COLO829 (cell line): Measurements from ENCODE around the gene DIS3L2.
"Not testable (repeated sequence)": the region's sequence is repeated elsewhere in the genome, so short reads cannot be mapped to it uniquely, and the experiment has no call there.

Source experiments
- DNase-seq: peaks from one replicate; pipeline ENCODE4 v3.0.0; 2012; ENCODE audit warnings: low spot score

DIS3L2 gene

GRCh38 chr2:232300894-232301387 is 339.4 kb downstream of the DIS3L2 start:
- DNase-seq, result no peak

GRCh38 chr2:232304236-232304635 is 342.7 kb downstream of the DIS3L2 start:
- DNase-seq, result no peak

DNA sequence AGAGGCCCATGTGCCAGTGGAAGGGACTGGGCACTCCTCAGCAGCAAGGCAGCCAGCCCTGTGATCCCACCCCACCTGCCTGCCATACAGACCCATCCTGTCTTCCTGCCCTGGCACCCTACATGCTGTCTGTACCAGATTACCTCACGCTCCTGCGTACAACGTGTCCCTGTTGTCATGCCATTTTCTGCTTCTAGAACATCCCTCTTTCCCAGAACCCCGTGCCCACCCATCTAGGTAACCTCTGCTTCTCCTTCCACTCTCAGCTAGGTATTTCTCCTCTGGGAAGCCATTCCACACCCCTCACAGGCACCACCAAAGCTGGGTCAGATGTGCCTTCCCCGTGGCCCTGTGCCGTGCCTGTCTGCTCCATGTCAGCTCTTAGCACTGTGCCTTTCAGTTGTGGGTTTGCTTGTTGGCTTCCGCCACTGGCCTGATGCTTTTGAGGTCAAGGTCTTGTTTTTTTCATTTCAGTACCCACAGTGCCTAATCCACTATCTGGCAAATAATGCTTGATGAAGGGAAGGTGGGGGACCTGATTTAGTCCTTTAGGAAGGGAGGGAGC is 345.3 kb downstream of the DIS3L2 start:
- DNase-seq, result no peak

- DNase-seq, result no peak
These were observed 346.3 kb downstream of the DIS3L2 start for GRCh38 chr2:232307854-232308253.

DNA sequence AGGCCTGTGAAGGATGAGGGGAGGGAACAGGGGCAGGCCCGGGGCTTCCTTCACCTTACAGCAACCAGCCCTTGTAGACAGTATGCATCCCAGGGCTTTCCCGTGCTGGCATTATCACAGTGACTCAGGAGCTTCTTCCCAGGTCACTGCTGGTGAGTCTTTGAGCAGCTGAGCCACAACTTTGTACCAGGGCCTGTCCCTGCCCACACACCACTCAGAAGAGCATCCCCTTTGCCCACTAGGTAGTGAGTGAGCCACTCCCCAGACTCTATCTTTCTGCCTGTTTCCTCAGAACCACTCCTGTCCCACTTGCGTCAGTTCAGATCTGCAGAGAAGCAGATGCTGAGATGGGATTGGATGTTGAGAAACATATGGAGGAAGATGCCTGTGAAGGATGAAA is 347.5 kb downstream of the DIS3L2 start:
- DNase-seq, result no peak

DNA sequence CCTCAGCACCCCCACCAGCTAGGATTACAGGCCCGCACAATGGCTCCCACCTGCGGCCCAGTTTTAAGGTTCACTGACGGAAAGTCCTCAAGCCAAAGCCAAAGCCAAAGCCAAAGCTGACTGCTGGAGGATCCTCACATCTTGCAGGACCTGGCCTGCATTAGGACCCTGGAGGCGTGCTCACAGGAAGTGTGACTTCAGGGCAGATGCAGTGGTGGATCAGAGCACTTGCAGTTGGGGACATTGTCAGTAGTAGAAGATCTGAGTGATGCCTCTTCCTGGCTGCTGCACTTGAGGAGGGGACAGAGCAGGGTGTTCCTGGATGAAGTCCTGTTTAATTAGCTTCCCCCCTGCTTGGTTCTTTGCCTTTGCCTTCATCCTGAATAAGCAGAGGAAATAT is 348.1 kb downstream of the DIS3L2 start:
- no peak for DNase-seq

DNA sequence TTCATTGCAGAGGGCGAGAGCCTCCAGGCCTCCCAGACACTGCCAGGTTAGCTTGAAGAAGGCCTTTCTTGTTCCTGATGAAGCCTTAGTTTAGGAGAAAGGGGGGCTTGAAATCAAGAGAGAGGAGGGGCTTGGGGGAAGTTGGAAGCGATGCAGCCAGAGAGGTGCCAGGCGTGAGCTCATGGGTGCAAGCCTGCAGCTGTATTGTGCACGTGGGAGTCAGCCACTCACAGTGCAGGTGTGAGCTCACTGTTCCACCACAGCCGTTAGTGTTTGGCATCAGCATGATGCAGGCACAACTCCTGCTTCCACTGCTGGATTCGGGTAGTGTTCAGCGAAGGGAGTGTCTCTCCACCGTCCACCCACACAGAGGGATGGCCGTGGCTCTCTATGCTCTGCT is 348.6 kb downstream of the DIS3L2 start:
- no peak for DNase-seq

DNA sequence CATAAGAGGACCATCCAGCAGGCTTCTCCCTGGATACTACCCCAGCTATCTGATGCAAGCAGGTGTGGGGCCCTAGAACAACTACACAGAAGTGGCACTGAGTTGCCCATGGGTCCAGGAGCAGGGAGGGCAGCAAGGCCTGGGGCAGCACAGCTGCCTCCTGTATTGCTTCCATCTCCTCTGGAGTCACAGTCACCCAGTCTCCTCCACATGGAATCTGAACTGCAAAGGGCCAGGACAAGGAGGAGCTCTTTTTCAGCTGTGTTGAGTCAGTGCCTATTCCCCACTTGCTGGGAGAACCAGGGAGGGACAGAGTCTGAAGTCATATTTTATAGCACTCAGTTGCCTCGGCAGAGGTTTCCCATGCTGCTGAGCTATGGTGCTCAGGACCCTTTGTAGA is 349.2 kb downstream of the DIS3L2 start:
- DNase-seq, result no peak

DNA sequence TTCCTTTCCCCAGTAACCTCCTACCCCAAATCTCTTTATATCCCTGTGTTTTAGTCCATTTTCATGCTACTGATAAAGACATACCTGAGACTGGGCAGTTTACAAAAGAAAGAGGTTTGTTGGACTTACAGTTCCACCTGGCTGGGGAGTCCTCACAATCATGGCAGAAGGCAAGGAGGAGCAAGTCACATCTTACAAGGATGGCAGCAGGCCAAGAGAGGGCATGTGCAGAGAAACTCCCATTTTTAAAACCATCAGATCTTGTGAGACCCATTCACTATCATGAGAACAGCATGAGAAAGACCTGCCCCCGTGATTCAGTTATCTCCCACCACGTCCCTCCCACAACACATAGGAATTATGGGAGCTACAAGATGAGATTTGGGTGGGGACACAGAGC is 352.1 kb downstream of the DIS3L2 start:
- not testable (repeated sequence) for DNase-seq

GRCh38 chr2:232315049-232315922 is 353.8 kb downstream of the DIS3L2 start:
- no peak for DNase-seq

DNA sequence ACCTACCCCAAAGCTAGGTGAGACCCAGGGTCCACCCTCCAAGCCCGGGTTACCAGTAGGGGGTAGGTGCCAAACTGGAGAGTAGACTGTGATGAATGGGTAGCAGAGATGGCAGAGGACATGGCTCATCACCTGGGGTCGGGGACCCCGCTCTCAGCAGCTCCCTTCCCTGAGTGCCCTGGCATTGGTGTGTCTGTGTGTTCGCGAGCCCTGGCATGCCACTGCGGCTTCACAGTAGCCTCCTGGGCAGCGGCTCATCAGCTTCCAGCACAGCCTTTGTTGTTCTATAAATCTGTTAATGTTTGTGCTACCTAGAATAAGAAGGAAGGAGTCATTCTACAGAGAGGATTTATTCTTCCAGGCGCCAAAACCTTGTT is 354.4 kb downstream of the DIS3L2 start:
- DNase-seq, result no peak

DNA sequence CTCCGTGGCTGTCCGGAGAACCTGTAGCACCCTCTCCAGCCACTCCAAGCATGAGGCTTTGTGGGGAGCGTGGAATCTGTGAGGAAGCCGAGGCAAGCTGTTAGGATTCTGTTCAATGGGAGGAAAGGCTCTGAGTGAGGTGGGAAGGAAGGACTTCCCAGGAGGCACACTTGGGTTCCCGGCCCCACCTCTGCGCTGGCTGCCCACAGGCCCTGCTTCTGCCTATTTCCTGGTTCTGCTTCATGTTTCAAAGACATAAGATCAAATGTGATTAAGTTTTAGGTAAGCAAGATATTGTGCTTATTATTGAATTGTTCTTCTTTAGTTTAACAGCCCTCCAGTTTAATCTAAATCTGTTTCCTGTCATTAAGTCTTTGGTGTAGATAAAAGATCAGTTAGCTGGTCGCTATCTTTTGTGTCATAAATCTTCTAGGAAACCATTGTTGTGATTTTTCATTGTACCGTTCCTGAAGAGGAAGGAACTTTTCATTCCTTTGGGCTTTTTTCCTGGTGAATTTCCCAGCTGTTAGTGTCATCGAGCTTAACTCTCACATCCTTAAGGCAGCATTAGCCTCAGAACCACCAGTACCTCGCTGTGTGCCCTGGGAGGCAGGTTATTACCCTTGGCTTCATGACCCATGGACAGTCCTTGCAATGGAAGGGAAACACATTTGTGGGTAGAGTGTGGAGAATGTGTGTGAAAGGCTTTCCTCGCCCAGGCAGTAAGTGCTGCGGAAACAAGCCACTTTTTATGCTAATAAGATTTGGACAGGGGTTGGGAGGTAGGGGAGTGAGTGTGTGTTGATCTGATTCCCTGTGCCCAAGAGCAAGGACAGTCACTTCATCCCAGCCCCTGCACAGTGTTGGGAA is 355.2 kb downstream of the DIS3L2 start:
- DNase-seq, result no peak

DNA sequence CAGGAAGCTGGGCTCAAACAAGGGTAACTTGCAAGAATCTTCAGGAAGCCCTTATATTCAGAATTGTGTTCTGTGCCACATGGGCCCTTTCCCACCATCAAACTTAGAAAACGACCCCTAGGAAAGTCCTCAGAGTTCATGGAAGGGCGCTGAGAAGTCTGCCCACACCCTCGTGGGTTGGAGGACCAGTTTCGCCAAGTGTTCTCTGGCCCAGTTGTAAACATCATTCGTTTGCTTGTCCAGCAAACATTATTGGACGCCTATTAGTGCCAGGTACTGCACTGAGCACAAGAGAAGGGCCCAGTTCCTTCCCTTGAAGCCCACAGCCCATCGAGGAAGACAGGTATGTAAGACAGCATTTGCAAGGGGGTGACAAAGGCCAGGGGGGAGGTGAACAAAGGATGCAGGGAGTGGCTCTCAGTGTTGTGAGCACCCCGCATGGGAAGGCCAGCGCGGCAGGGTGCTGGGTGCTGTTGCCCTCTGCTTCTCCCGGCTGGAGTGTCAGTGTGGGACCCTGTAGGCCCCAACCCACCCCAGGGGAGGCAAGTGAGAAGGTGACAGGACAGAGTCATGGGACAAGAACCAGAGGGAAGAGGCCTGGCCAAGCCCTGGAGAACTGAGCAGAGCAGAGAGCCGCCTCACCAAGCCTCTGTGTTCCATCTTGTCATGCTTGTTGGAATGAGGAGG is 356.8 kb downstream of the DIS3L2 start:
- no peak for DNase-seq

DNA sequence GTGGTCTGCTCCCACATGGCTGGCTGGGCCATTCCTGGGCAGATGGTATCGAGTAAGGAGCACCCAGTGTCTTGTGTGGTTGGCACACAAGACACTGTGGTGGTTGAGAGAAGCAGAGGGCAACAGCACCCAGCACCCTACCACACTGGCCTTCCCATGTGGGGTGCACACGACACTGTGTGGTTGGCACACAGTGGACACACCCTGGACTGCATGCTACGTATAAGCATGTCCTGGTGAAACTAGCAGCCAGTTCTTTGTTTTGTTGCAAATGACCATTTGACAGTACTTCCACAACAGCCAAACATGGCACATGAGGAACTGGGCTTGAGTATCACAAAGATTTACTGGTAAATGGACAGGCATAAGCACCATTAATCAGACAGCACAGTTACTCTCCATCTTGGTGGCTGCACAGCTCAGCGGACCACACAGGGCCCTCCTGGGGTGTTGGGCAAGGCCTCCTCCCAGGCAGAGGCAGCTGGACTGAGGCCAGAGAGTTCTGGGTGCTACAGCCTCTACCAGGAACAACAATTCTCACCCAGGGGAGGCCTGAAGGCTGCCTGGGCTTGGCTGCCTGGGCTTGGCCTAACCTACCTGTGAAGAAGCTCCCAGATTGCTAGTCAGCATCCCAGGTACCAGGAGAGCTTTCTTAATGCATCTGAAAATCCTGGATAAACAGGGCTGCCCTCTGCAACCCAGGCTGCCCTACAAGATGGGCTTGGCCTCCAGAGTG is 357.7 kb downstream of the DIS3L2 start:
- DNase-seq, result no peak

GRCh38 chr2:232319803-232320442 is 358.4 kb downstream of the DIS3L2 start:
- no peak for DNase-seq

- no peak for DNase-seq
These were observed 358.9 kb downstream of the DIS3L2 start for GRCh38 chr2:232320443-232320803.

DNA sequence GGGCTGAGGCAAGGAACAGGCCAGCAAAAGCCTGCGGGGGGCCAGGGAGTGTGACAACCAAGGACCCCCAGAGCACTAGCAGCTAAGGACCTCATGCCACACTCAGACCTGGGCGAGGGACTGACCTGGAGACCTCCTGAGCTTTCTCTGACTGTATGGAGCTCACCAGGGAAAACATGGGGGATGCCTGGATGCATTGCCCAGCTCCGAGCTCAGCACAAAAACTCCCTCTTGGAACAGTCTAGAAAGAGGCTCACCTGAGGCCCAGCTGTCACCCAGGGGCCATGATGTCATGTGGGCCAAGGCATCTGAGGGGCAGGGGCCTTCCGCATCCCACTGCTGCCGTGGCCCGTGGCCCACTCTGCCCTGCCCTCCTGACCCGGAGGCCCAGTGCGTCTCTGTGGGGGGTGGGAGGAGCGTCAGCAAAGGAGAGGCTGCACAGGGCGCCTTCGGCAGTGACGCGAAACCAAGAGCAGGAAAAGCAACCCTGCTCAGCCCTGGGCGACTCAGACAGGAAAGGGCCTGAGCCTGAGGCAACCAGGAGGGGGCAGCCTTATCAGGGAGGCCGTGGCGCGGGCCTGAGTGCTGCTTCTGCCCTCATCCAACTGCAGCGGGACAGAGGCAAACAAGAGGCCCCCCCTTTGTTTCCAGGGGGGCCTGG is 359.8 kb downstream of the DIS3L2 start:
- no peak for DNase-seq

DNA sequence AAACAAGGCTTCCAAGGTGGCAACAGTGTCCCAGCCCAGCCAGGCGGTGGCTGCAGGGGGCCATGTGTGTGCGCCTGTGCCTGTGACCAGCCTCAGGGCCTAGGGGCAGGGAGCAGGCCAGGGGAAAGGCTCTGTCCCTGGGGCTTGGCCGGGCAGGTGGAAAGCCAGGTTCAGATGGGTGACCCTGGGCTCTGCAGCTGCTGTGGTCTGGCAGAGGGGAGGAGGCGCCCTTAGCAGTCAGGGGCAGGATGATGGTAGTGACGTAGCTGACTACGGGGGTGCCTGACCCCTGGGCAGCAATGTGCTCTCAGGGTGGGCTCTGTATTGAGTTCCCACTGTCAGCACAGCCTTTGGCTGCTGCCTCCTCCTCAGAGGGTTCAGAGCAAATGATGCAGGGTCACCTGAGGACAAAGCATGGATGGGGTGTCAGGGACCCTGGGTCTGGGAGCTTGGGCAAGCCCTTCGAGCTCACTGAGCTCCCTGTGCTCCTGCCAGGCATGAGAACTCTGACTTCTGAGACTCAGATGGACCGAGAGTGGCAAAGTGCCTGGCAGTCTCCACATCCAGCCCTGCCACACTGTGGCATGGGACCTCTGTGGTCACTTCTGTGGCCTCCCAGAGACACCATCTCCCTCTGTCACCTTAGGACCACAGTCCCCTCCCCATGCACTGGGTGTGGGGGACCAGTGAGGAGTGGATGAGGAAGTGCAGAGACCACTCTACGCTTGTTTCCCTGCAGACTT is 360.5 kb downstream of the DIS3L2 start:
- DNase-seq, result no peak

- no peak for DNase-seq
These were observed 361.2 kb downstream of the DIS3L2 start for GRCh38 chr2:232322560-232323327.
